Measurements from ENCODE around the gene DBP.

Gene DBP

DNA sequence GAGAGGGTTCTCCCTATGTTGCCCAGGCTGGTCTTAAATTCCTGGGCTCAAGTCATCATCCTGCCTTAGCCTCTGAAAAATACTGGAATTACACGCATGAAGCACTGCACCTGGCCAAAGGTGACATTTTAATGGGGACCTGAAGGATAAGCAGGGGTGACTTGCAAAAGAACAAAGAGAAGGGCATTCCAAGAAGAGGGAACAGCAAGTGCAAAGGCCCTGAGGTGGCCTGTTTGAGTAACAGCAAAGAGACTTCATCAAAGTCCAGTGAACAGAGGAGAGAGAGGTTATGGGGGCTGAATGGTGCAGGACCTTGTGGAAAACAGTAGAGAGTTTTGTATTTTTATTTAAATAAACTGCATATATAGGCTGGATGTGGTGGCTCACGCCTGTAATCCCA, 4.7 kb upstream of the DBP start:
- TF ChIP-seq, protein P1, sequence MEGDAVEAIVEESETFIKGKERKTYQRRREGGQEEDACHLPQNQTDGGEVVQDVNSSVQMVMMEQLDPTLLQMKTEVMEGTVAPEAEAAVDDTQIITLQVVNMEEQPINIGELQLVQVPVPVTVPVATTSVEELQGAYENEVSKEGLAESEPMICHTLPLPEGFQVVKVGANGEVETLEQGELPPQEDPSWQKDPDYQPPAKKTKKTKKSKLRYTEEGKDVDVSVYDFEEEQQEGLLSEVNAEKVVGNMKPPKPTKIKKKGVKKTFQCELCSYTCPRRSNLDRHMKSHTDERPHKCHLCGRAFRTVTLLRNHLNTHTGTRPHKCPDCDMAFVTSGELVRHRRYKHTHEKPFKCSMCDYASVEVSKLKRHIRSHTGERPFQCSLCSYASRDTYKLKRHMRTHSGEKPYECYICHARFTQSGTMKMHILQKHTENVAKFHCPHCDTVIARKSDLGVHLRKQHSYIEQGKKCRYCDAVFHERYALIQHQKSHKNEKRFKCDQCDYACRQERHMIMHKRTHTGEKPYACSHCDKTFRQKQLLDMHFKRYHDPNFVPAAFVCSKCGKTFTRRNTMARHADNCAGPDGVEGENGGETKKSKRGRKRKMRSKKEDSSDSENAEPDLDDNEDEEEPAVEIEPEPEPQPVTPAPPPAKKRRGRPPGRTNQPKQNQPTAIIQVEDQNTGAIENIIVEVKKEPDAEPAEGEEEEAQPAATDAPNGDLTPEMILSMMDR (IDR thresholded peaks at IDR 0.05; ENCODE audit: insufficient read depth, low read length, poor library complexity, severe bottlenecking): no peak
- Histone ChIP-seq H3K4me2 (ENCODE audit: low read depth, low read length, poor library complexity, severe bottlenecking) (no peak overlapping the region), H4K20me1 (ENCODE audit: low read depth, low read length) (no peaks in the 10 kb centered on the region), H3K79me2 (ENCODE audit: insufficient read depth, low read length) (no peaks in the 10 kb centered on the region), H3F3A (ENCODE audit: insufficient read depth) (peaks cover 3% of the 10 kb centered on the region; the same call in 1 of the 2 replicates), H3K9me2 (replicated peaks; ENCODE audit: insufficient read depth, low read length) (no peaks in the 10 kb centered on the region), H2AFZ (ENCODE audit: low read depth, low read length, severe bottlenecking) (no peak overlapping the region), H3K4me3 (ENCODE audit: insufficient read depth, low read length, poor library complexity, severe bottlenecking) (no peak overlapping the region), H3K9me3 (ENCODE audit: insufficient read depth, low read length) (no peaks in the 10 kb centered on the region), H3K9ac (ENCODE audit: low read length) (no peak overlapping the region), H3K27me3 (ENCODE audit: low read length) (no peaks in the 10 kb centered on the region), H3K36me3 (ENCODE audit: low read length) (no peaks in the 10 kb centered on the region), H3K27ac (ENCODE audit: low read depth, low read length) (no peak overlapping the region)

DNA sequence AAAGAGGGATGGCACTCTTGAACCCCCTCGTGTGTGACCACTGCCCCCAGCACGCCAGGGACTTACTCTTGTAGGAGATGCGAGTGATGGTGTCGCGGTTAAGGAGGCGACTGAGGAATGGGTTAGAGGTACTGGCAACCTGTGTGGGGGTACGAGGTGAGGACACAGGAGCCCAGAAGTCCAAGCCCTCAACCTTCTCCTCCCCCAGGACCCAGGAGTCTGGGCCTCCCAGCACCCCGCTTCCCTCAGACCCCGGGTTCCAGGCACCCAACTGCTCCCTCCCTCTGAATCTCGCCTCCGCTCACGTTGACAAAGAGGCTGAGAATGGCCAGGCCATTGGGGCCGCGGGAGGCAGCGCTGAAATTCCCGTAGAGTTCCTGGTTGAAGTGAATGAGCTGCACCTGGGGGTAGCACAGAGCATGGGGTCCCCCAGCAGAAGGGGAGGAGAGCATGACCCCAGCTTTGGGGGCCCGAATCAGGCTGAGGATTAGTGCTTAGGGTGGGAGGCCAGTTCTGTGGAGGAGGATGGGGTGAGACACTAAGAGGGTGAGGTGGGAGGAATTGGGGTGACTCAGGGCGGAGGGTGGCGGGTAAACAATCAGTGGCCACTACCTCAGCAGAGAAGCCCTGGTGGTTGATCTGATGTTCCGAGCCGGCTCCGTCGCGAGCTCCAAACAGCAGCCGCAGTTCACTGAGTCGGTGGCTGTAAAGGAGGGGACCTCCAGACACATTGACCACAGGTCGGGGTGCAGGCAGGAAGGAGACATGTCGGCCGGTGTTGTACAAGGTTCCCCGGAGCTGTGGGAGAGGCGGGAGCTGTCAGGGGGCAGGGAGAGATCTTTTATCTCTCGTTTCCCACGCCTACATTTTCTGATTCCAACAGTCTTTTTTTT, 2.5 kb upstream of the DBP start:
- Histone ChIP-seq H3K9me3 (ENCODE audit: insufficient read depth, low read length) (no peaks in the 10 kb centered on the region), H3K79me2 (ENCODE audit: insufficient read depth, low read length) (no peaks in the 10 kb centered on the region), H3K4me3 (ENCODE audit: insufficient read depth, low read length, poor library complexity, severe bottlenecking) (no peak overlapping the region), H3F3A (ENCODE audit: insufficient read depth) (peaks cover 12% of the 10 kb centered on the region), H2AFZ (ENCODE audit: low read depth, low read length, severe bottlenecking) (no peak overlapping the region), H3K9me2 (replicated peaks; ENCODE audit: insufficient read depth, low read length) (no peaks in the 10 kb centered on the region), H3K4me2 (ENCODE audit: low read depth, low read length, poor library complexity, severe bottlenecking) (no peak overlapping the region), H4K20me1 (ENCODE audit: low read depth, low read length) (no peaks in the 10 kb centered on the region), H3K9ac (ENCODE audit: low read length) (no peak overlapping the region), H3K27ac (ENCODE audit: low read depth, low read length) (no peak overlapping the region), H3K27me3 (ENCODE audit: low read length) (no peaks in the 10 kb centered on the region), H3K36me3 (ENCODE audit: low read length) (no peaks in the 10 kb centered on the region)
- TF ChIP-seq, protein P1 (IDR thresholded peaks at IDR 0.05; ENCODE audit: insufficient read depth, low read length, poor library complexity, severe bottlenecking): no peak
- no peak for TF ChIP-seq EZH2phosphoT487 (conservative IDR thresholded peaks at IDR 0.05; ENCODE audit: low read length)

DNA sequence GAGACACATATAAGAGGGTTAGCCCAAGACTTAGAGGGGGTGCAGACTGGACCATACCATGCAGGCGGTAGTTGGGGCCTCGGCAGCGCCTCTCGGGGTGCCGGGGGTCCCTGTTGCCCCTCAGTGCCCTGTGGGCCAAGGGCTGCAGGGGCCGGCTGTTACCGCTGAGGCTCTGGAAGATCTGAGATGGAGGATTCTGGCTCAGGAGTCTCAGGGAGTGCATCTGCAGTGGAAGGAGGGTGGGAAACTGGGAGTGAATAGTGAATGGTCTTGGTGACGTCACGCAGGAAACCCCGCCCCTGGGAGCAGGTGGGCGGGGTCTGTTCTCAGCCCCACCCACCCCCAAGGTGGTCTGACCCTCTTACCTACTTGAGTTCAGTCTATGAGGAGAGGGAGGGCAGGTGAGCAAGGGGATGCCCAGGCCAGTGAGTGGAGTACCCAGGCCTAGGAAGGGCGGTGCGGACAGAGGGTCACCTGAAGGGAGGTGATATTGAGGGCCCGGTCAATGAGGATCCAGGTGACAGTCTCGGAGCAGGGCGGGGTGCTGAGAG, 1.7 kb upstream of the DBP start:
- Histone ChIP-seq H4K20me1 (ENCODE audit: low read depth, low read length) (no peaks in the 10 kb centered on the region), H3K79me2 (ENCODE audit: insufficient read depth, low read length) (no peaks in the 10 kb centered on the region), H3K4me3 (ENCODE audit: insufficient read depth, low read length, poor library complexity, severe bottlenecking) (no peak overlapping the region), H3K9me3 (ENCODE audit: insufficient read depth, low read length) (no peaks in the 10 kb centered on the region), H3K9me2 (replicated peaks; ENCODE audit: insufficient read depth, low read length) (no peaks in the 10 kb centered on the region), H3K36me3 (ENCODE audit: low read length) (no peaks in the 10 kb centered on the region), H3K9ac (ENCODE audit: low read length) (no peak overlapping the region), H3K27me3 (ENCODE audit: low read length) (no peaks in the 10 kb centered on the region), H2AFZ (ENCODE audit: low read depth, low read length, severe bottlenecking) (no peak overlapping the region), H3K4me2 (ENCODE audit: low read depth, low read length, poor library complexity, severe bottlenecking) (peak overlapping the region; percentile 72), H3K27ac (ENCODE audit: low read depth, low read length) (no peak overlapping the region), H3F3A (ENCODE audit: insufficient read depth) (peaks cover 12% of the 10 kb centered on the region)
- no peak for TF ChIP-seq EZH2phosphoT487 (conservative IDR thresholded peaks at IDR 0.05; ENCODE audit: low read length)
- TF ChIP-seq, protein P1 (IDR thresholded peaks at IDR 0.05; ENCODE audit: insufficient read depth, low read length, poor library complexity, severe bottlenecking): no peak
